Caki2 (cell line): ENCODE results near the gene INA. TPM values are rescaled to one million over a fixed set of nuclear protein-coding genes. Genes with fewer than 3 reads are reported as not detected.
A peak's percentile ranks its signal among the peaks of the same experiment; 100 is the strongest.
"Not testable (repeated sequence)": the region's sequence is repeated elsewhere in the genome, so short reads cannot be mapped to it uniquely, and the experiment has no call there.

Experiments
- DNase-seq: peaks from one replicate; pipeline ENCODE4 v3.0.0-alpha.2; 2015; ENCODE audit warnings: low read depth
- in situ Hi-C: cut with HindIII; loops from 2 replicates; pipeline ENCODE4 v1.10.0; 2016; ENCODE audit warnings: low sequenced_read_pairs, low pct_unique_long_range_greater_than_20kb, mixed read lengths
- total RNA-seq: library from RNA; depleted of rRNA; stranded (reverse); fragments of >200 nt; shearing (Covaris generic); gene quantifications from 2 replicates; pipeline ENCODE4 v1.2.3, GENCODE V29; 2014; ENCODE audit warnings: low replicate concordance; rRNA removed

INA gene
- not detected in 2 replicates for total RNA-seq

DNA sequence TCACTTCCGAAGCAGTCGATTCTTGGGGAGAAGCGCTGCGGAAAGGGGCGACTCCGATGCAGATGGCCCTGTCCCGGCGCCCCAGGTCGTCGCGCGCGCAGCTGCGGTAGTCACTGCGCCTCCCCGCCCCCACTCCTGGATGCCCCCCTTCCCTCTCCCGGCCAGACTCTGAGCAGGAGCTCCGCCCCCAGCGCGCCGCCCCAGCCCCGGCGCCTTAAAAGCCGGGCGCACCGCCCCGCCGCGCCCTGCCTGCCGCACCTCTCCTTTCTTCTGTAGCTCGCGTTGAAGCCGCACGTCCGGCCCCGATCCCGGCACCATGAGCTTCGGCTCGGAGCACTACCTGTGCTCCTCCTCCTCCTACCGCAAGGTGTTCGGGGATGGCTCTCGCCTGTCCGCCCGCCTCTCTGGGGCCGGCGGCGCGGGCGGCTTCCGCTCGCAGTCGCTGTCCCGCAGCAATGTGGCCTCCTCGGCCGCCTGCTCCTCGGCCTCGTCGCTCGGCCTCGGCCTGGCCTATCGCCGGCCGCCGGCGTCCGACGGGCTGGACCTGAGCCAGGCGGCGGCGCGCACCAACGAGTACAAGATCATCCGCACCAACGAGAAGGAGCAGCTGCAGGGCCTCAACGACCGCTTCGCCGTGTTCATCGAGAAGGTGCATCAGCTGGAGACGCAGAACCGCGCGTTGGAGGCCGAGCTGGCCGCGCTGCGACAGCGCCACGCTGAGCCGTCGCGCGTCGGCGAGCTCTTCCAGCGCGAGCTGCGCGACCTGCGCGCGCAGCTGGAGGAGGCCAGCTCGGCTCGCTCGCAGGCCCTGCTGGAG, at the start of gene INA:
Gene INA, plus strand, starts transcription at position 243 of the 817 bp plus-strand sequence. Its CDS starts 74 bp downstream, at position 317.
- no peak for DNase-seq
- in situ Hi-C loops: no loop called here

- no peak for DNase-seq
- in situ Hi-C loops: no loop called here
These were observed 49.5 kb upstream of the INA start for GRCh38 chr10:103227416-103227815.

GRCh38 chr10:103231047-103231551, 45.8 kb upstream of the INA start:
- in situ Hi-C loops: no loop called here
- DNase-seq: peak; percentile 87

- in situ Hi-C loops: no loop called here
- DNase-seq: peak; percentile 65
These were observed 44.7 kb upstream of the INA start for GRCh38 chr10:103232131-103232673.

- in situ Hi-C loops: no loop called here
These were observed 44.0 kb upstream of the INA start for GRCh38 chr10:103232772-103233488.

GRCh38 chr10:103235775-103236174, 41.2 kb upstream of the INA start:
- DNase-seq: no peak
- in situ Hi-C loops: no loop called here

More at GRCh38 chr10:103232772-103233488, 44.0 kb upstream of the INA start:
- DNase-seq: peak; percentile 69

DNA sequence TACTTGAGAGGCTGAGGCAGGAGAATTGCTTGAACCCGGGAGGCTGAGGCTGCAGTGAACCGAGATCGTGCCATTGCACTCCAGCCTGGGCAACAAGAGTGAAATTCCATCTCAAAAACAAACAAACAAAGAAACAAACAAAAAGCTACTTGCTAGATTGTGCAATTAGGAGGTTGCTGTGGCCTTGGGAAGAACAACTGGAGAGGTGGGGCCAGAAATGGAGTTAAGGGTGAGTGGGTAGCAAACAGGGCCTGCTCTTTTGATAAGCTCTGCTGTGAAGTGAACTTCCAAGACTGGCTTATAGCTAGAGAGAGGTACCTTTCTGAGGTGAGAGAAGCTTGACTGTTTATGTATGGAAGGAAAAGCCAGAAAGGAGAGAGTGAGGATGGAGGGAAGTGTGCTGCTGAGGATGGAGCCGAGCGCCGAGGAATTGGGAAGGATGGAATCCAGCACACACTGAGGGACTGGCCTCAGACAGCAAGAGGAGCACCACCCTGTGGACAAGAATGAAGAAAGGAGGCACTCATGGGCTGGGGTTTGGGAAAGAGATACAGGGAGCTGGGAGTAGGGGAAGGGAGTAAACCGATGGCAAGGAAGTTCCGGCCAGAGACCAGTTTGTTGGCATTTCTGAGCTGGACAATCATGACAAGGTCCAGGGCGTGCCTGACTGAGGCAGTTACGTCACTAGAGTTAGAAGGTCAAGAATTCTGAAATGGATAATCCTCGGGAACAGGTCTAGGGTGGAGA, 38.3 kb upstream of the INA start:
- DNase-seq: peak; percentile 65
- in situ Hi-C loops: no loop called here

DNA sequence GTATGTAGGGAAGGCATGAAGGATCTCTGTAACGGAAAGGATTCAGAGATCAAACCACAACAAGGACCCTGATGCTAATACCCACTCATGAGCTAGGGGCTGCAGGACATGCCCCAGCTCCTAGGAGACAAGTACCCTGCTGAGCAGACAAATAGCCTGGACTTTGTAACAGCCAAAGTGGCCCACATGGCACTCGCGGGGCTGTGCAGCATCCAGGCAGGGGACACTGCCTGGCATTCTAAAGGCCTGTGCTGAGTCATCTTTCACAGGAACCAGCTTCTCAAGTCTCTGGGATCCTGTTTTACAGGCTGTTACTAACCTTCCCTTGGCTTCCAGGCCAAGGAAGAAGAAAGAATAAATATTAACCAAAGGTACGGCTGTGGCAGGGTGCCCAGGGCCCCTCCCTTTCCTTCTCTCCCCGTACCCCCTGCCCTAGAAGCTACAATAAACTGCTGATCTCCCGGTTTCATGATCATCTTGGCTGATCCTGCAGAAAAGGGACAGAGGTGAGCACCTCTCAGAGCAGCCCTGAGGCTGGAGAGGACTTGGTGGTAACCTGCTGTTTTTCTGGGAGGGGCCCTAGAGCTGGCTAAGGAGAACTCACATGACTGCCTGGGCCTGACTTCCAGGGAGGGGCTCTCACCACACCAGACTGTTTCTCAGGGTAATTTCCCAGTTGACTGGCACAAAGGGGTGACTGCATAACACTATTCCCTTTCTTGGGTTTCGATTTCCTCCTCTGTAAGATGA, 35.5 kb upstream of the INA start:
- DNase-seq: peak; percentile 99
- in situ Hi-C loops: no loop called here

DNA sequence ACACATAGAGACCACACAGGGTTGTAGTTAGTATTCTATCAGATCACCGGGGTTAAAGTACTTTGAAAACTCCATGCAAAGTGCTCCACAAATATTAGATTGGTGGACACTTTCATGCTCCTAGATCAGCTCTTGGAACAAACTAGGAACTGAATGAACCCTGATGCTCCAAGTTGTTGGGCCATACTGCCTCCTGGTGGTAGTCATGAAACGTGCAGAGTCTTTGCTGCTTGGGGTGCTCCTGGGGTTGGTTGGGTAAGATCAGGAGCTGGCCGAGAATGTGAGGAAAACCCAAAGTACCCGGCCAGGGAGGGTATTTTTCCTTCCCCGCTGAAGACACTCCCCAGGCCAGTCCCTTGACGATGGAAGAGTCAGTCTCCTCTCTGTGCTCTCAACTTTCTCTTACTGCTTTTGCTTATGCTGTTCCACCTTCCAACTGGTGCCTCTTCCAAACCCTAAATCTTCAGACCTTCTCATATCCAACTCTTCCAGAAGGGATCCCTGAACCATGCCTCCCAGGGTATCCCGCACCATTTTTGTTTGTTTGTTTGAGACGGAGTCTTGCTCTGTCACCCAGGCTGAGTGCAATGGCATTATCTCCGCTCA, 32.2 kb upstream of the INA start:
- in situ Hi-C loops: no loop called here

DNA sequence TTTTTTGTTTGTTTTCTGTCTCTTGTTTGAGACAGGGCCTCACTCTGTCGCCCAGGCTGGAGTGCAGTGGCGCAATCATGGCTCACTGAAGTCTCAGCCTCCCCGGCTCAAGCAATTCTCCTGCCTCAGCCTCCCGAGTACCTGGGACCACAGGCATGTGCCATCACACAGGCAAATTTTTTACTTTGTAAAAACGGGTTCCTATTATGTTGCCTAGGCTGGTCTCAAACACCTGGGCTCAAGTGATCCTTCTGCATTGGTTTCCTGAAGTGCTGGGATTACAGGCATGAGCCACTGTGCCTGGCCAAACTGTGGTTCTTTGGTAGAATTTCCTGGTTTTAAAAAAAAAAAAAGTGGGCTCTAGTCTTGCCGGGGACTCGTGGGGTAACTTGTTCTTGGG, 31.4 kb upstream of the INA start, which contains the start of gene RPEL1:
Gene RPEL1, plus strand, starts transcription at position 301 of the 400 bp plus-strand sequence. CDS start 110 bp downstream, outside the sequence.
- DNase-seq, in situ Hi-C loops: not testable (repeated sequence)

More for the DNA sequence above, 32.2 kb upstream of the INA start:
- DNase-seq: peak; percentile 55

DNA sequence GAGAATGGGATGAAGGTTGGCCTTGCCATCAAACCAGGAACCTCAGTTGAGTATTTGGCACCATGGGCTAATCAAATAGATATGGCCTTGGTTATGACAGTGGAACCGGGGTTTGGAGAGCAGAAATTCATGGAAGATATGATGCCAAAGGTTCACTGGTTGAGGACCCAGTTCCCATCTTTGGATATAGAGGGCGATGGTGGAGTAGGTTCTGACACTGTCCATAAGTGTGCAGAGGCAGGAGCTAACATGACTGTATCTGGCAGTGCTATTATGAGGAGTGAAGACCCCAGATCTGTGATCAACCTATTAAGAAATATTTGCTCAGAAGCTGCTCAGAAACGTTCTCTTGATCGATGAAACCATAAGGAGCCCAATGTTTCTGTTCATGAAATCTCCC, 30.6 kb upstream of the INA start:
- in situ Hi-C loops: no loop called here
- DNase-seq: no peak

DNA sequence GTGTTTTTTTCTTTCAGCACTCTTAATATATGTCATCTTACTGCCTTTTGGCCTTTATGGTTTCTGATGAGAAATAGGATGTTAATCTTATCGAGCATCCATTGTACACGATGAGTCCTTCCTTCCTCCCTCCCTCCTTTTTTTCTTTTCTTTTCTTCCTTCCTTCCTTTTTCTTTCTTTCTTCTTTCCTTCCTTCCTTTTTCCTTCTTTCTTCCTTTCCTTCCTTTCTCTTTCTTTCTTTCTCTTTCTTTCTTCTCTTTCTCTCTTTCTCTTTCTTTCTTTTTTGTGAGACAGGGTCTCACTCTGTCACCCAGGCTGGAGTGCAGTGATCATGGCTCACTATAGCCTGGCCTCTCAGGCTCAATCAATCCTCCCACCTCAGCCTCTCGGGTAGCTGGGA, 22.8 kb upstream of the INA start:
- DNase-seq: no peak
- in situ Hi-C loops: no loop called here

DNA sequence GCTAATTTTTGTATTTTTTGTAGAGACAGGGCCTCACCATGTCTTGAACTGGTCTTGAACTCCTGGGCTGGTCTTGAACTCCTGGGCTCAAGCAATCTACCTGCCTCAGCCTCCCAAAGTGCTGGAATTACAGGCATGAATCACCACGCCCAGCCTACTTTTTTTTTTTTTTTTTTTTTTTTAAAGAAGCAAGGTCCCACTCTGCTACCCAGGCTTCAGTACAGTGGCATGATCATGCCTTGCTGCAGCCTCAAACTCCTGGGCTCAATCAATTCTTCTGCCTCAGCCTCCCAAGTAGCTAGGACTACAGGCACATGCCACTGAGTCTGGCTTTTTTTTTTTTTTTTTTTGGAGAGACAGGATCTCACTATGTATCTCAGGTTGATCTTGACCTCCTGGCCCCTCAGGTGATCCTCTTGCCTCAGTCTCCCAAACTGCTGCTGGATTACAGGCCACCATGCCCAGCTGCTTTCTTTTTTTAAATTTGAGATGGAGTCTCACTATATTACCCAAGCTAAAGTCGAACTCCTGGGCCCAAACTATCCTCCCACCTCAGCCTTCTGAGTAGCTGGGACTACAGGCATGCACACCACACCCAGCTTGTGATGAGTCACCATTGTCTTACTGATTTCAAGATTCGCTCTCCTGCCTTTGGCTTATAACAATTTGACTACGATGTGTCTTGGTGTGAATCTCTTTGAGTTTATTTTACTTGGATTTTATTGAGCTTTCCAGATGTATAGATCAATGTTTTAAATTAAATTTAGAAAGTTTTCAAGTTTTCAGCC, 22.2 kb upstream of the INA start:
- peak; percentile 49 for DNase-seq
- in situ Hi-C loops: no loop called here

DNA sequence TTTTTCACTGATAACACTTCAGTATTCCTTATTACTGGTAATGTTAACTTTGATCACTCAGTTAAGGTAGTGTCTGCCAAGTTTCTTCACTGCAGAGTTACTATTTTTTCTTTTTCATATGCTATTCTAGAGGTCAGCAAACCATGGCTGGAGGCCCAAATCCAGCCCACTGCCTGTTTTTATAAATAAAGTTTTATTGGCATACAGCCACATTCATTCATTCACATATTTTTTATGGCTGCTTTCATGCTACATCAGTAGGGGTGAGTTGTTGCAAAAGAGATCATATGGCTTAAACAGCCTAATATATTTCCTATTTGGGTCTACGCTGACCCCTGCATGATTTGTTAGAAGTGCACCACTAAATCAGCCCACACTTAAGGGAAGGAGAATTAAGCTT, 20.3 kb upstream of the INA start:
- in situ Hi-C loops: no loop called here

DNA sequence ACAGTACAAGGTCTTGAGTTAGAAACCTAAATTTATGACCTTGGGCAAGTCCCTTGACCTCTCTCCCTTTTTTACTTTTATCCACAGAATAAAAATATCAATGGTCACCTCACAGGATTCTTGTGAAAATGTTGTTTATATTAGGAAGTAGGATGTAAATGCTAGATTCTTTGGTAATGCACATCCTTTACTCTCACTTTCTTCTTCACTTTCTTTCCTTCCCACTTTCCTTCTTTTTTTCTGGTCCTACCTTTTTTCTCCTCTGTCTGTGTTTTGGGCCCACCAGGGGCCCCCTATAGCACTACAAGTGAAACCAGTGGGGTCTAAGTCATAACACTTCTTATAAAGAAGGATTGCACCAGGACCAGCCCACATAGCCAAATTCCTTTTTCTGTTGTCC, 19.1 kb upstream of the INA start:
- in situ Hi-C loops: no loop called here
- DNase-seq: no peak

More for the DNA sequence above, 20.3 kb upstream of the INA start:
- no peak for DNase-seq

DNA sequence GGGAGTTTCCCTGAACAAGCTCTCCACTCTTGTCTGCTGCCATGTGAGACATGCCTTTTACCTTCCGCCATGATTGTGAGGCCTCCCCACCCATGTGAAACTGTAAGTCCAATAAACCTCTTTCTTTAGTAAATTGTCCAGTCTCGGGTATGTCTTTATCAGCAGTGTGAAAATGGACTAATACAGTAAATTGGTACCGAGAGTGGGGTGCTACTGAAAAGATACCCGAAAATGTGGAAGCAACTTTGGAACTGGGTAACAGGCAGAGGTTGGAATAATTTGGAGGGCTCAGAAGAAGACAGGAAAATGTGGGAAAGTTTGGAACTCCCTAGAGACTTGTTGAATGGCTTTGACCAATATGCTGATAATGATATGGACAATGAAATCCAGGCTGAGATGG, 18.0 kb upstream of the INA start:
- in situ Hi-C loops, DNase-seq: not testable (repeated sequence)
